C4-2B (cell line): ENCODE results near the gene C3orf70.

Source experiments
- CTCF ChIP-seq: fragments of 450-650 bp; conservative IDR thresholded peaks from 2 replicates; pipeline ENCODE4 v1.5.1; 2017; ENCODE audit warnings: mild to moderate bottlenecking
- ZFX ChIP-seq: fragments of 450-650 bp; IDR thresholded peaks from 2 replicates; pipeline ENCODE4 v1.6.1; 2017

- no peak for TF ChIP-seq CTCF
- no peak for TF ChIP-seq ZFX
These were observed 37.5 kb downstream of the C3orf70 start for GRCh38 chr3:185115371-185115770.
